ENCODE data around the gene CMSS1.

The CMSS1 gene

GRCh38 chr3:99867594-99868310, 50.1 kb downstream of the CMSS1 start (continued):
- no peak for TF ChIP-seq ZBTB49 (tag by site-specific recombination; IDR thresholded peaks at IDR 0.05; ENCODE audit: low read depth)
- TF ChIP-seq ZNF423 (tag by site-specific recombination; IDR thresholded peaks at IDR 0.05), result no peak
- no peak for TF ChIP-seq ZNF398 (tag by site-specific recombination; IDR thresholded peaks at IDR 0.05)
- TF ChIP-seq ZNF670 (tag by site-specific recombination; IDR thresholded peaks at IDR 0.05; ENCODE audit: low read depth), result no peak
- no peak for TF ChIP-seq SP3 (tag by site-specific recombination; IDR thresholded peaks at IDR 0.05)
- no peak for TF ChIP-seq ZNF266 (tag by site-specific recombination; IDR thresholded peaks at IDR 0.05; ENCODE audit: low read depth)

- Histone ChIP-seq H3K27ac (ENCODE audit: extremely low read depth, low read depth, low read length) (no peak overlapping the region), H3K4me1 (ENCODE audit: control insufficient read depth, insufficient read depth, low read length) (peaks cover 35% of the 10 kb centered on the region), H3K4me3 (ENCODE audit: low read depth, low read length) (no peak overlapping the region), H3K36me3 (ENCODE audit: control insufficient read depth in 2 of 2, insufficient read depth in 1 of 2, low read length in 2 of 2) (no peaks in the 10 kb centered on the region), H3K9me3 (ENCODE audit: control insufficient read depth, insufficient read depth, low read depth, low read length) (no peaks in the 10 kb centered on the region)
- ChIA-PET POLR2A (no interaction called here), CTCF (interaction anchor here (1.0 kb wide), 2 partner anchors 14 to 36 kb away, joined by 3 read pairs; no protein-coding TSS in a partner anchor)
- TF ChIP-seq ZNF16 (tag by site-specific recombination; IDR thresholded peaks at IDR 0.05; ENCODE audit: low read depth) (no peak), ZNF518A (tag by site-specific recombination; conservative IDR thresholded peaks at IDR 0.05; ENCODE audit: low read depth) (no peak), ZNF274 (IDR thresholded peaks at IDR 0.05; ENCODE audit: low read length) (no peak), ZNF274 (tag by site-specific recombination; IDR thresholded peaks at IDR 0.05; ENCODE audit: borderline replicate concordance) (no peak), REST (tag by site-specific recombination; IDR thresholded peaks at IDR 0.05) (no peak), OVOL3 (tag by site-specific recombination; IDR thresholded peaks at IDR 0.05) (no peak), IKZF3 (tag by site-specific recombination; IDR thresholded peaks at IDR 0.05) (peak; percentile 59; the same call in 1 of the 2 replicates), ZNF645 (tag by site-specific recombination; IDR thresholded peaks at IDR 0.05) (no peak), ZNF529 (tag by site-specific recombination; IDR thresholded peaks at IDR 0.05; ENCODE audit: insufficient replicate concordance) (peak; percentile 77), ZNF311 (tag by site-specific recombination; IDR thresholded peaks at IDR 0.05; ENCODE audit: borderline replicate concordance) (no peak), ZNF596 (tag by site-specific recombination; IDR thresholded peaks at IDR 0.05) (peak; percentile 32; the same call in 1 of the 2 replicates), ZNF121 (tag by site-specific recombination; IDR thresholded peaks at IDR 0.05) (no peak), ZNF610 (tag by site-specific recombination; IDR thresholded peaks at IDR 0.05; ENCODE audit: borderline replicate concordance) (no peak), ZNF501 (tag by site-specific recombination; IDR thresholded peaks at IDR 0.05) (no peak), SCRT2 (tag by site-specific recombination; IDR thresholded peaks at IDR 0.05) (no peak), ZNF837 (tag by site-specific recombination; IDR thresholded peaks at IDR 0.05) (no peak), ZNF140 (tag by site-specific recombination; IDR thresholded peaks at IDR 0.05) (no peak)
Observed at GRCh38 chr3:99868311-99868646, 50.6 kb downstream of the CMSS1 start.
